DLD1 (cell line): Measurements from ENCODE around the gene SPTAN1.
"Not testable (repeated sequence)": the region's sequence is repeated elsewhere in the genome, so short reads cannot be mapped to it uniquely, and the experiment has no call there.

Experiments used
- in situ Hi-C: cut with HindIII; loops from 2 replicates; pipeline ENCODE4 v1.10.0; 2017; ENCODE audit warnings: low sequenced_read_pairs

The SPTAN1 gene

GRCh38 chr9:128552153-128552743 is at the start of gene SPTAN1:
SPTAN1 (plus strand) TSS chr9:128552587; CDS start chr9:128566741, 14,154 bp downstream.
- in situ Hi-C loops, result no loop called here

- in situ Hi-C loops, result not testable (repeated sequence)
These were observed 49.0 kb upstream of the SPTAN1 start for GRCh38 chr9:128503415-128503825.

- in situ Hi-C loops, result no loop called here
These were observed 48.5 kb upstream of the SPTAN1 start for GRCh38 chr9:128503870-128504269.

- in situ Hi-C loops, result no loop called here
These were observed 47.6 kb upstream of the SPTAN1 start, which contains the start of gene GLE1 for GRCh38 chr9:128504485-128505413. GLE1 (plus strand) TSS chr9:128504719; CDS start chr9:128504806, 87 bp downstream.

GRCh38 chr9:128505414-128505765 is 47.0 kb upstream of the SPTAN1 start:
- in situ Hi-C loops, result no loop called here

- in situ Hi-C loops, result not testable (repeated sequence)
These were observed 46.5 kb upstream of the SPTAN1 start for GRCh38 chr9:128505906-128506305.

GRCh38 chr9:128512820-128513219 is 39.6 kb upstream of the SPTAN1 start:
- in situ Hi-C loops, result no loop called here

GRCh38 chr9:128521956-128522355 is 30.4 kb upstream of the SPTAN1 start:
- in situ Hi-C loops, result no loop called here

- in situ Hi-C loops, result no loop called here
These were observed 29.0 kb upstream of the SPTAN1 start for GRCh38 chr9:128523199-128523925.

GRCh38 chr9:128526720-128527119 is 25.7 kb upstream of the SPTAN1 start:
- in situ Hi-C loops, result no loop called here

GRCh38 chr9:128528445-128529160 is 23.8 kb upstream of the SPTAN1 start:
- in situ Hi-C loops, result no loop called here

GRCh38 chr9:128529191-128529590 is 23.2 kb upstream of the SPTAN1 start:
- in situ Hi-C loops, result no loop called here

- in situ Hi-C loops, result no loop called here
These were observed 19.8 kb upstream of the SPTAN1 start for GRCh38 chr9:128532581-128532980.

GRCh38 chr9:128540634-128541360 is 11.6 kb upstream of the SPTAN1 start:
- in situ Hi-C loops, result no loop called here

- in situ Hi-C loops, result no loop called here
These were observed 5.9 kb upstream of the SPTAN1 start for GRCh38 chr9:128546504-128546903.

GRCh38 chr9:128548876-128549275 is 3.5 kb upstream of the SPTAN1 start:
- in situ Hi-C loops, result no loop called here

GRCh38 chr9:128550226-128550625 is 2.2 kb upstream of the SPTAN1 start:
- in situ Hi-C loops, result no loop called here

- in situ Hi-C loops, result no loop called here
These were observed 1.4 kb upstream of the SPTAN1 start for GRCh38 chr9:128550770-128551656.

GRCh38 chr9:128551657-128552152 is 682 bp upstream of the SPTAN1 start:
- in situ Hi-C loops, result no loop called here
